Adipose tissue (tissue), 3 donors: ENCODE data around the gene RHO. TPM values are rescaled to one million over a fixed set of nuclear protein-coding genes. Genes with fewer than 3 reads are reported as not detected.

Source experiments
- H3K27ac ChIP-seq: one replicate; pipeline ENCODE4 v1.5.1; 2013; ENCODE audit warnings: low read depth, low read length
- WGBS, 3 donors: extraction: QIAGEN DNeasy Blood & Tissue Kit; methylation state at CpG; one replicate each; pipeline ENCODE4 v1.1.7; 2013; 5-methylcytosine and 5-hydroxymethylcytosine counted together
- polyA plus RNA-seq, 3 donors: library from polyadenylated mRNA; stranded (reverse); fragments of 200-250 nt; gene quantifications; one replicate each; pipeline ENCODE4 v1.2.3, GENCODE V29; 2013
- donor health status: healthy with polysubstance abuse.
- donor health status: Bipolar disorder and iron deficiency.
- donor health status: healthy.

RHO gene
- polyA plus RNA-seq, 3 donors, result not detected

DNA sequence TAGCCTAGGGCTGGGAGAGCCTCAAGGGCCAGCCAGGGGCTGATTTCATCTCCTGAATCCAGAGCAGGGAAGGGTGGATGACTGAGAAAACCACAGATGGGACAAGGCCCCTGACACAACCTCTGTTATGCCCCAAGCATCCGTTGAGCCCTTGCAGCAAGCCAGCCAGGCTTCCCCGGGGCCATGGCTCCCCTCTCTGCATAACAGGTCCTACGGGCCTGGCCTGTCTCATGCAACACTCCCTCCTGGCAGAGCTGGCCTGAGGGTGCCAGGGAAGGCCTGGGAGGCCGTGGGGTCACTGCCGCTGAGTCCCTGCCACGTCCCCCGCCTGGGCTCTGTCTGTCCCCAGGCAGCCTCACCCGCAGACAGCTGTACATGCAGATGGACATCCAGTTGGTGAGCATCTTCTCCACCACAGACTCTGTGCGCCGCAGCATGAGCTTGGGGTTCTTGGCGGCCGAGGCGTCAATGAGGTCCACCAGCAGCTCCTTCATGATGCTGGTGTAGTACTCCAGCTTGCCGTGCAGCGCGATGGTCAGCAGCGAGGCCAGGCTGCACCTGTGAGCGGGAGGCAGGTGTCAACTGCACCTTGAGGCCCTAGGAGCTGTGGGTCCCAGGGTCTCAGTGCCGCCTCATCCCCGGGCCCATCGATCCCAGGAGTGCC, 36.7 kb downstream of the RHO start:
- no peak overlapping the region for H3K27ac ChIP-seq
- 89 to 94% (median 92%) methylated on average over 21 of the region's 21 CpGs for WGBS, 3 donors

DNA sequence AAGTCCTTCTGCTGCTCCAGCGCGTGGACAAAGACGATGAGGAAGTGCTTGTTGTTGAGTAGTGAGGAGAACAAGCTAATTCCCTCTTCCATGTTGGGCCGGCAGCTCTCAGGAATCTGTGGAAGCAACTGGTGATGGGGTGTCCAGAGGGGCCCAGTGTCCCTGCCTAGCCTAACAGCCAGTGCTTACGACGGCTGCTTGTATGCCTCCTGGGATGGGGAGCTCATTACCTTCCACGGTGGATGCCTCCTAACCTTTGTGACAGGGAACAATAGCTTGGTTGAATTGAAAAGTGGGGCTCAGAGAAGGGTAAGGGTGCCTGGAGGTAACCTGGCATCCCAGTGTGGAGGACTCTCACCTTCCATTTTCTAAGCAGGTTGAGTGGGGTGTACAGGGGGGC, 37.5 kb downstream of the RHO start:
- WGBS, 3 donors, result 93 to 95% (median 93%) methylated on average over 7 of the region's 7 CpGs
- no peak overlapping the region for H3K27ac ChIP-seq

DNA sequence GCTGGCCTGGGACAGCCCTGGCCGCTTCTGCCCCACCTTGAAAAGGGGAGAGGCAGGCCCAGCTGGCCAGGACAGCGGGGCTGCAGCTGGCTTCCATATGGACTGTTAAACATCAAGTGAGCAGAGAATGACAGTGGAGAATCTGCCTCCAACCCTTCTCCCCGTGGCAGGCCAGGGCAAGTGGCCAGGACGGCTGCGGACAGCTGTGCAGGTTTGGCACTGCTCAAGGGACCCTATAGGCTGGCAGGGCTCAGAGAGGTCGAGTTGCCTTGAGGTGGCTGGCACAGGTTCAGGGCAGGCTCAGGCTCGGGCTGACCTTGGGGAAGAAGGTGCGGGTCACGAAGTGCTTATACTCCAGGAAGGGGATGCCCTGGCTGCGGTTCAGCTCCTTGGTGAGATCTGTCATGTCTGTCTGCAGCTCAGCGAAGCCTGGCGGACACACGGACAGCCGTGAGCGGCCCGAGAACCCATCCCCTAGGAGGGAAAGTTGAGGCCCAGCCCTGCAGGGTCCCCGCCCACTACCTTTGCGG, 38.8 kb downstream of the RHO start:
- 72 to 79% (median 77%) methylated on average over 18 of the region's 18 CpGs for WGBS, 3 donors
- H3K27ac ChIP-seq, result no peak overlapping the region

DNA sequence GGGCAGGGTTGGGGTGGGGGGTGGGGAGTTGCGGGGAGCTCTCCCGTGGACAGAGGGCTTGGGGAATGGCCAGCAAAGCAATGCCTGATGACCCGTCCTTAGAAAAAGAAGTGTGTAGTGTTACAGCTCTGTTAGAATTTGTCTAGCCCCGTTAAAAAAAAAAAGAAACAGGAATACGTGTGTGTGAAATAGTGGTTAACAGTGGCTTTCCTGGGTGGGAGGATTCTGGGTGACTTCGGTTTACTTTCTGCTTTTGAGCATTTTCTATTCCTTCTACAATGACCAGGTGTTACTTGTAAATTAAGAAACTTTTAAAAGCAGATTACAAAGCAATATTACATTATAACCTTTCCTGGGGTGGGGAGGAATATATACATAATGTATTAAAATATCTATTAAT, 39.5 kb downstream of the RHO start:
- H3K27ac ChIP-seq, result no peak overlapping the region
- 43 to 71% (median 48%) methylated on average over 6 of the region's 6 CpGs for WGBS, 3 donors

DNA sequence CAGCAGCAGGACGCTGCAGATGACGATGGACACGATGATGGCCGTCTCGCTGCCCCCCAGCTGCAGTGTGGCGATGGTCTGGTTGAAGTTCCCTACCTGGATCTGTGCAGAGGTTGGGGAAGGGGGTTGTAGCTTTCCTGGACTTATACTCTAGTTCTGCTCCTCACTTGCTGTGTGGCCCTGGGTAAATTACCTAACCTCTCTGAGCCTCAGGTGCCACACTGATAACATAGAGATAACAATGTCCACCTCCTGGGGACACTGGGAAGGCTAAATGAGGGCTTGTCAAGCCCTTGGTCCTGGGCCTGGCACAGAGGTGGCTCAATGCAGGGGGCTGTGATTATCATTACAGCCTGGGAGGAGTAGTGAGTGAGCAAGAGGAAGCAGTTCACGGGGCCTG, 41.4 kb downstream of the RHO start:
- WGBS, 3 donors, result 85 to 93% (median 91%) methylated on average over 7 of the region's 7 CpGs
- H3K27ac ChIP-seq, result no peak overlapping the region

DNA sequence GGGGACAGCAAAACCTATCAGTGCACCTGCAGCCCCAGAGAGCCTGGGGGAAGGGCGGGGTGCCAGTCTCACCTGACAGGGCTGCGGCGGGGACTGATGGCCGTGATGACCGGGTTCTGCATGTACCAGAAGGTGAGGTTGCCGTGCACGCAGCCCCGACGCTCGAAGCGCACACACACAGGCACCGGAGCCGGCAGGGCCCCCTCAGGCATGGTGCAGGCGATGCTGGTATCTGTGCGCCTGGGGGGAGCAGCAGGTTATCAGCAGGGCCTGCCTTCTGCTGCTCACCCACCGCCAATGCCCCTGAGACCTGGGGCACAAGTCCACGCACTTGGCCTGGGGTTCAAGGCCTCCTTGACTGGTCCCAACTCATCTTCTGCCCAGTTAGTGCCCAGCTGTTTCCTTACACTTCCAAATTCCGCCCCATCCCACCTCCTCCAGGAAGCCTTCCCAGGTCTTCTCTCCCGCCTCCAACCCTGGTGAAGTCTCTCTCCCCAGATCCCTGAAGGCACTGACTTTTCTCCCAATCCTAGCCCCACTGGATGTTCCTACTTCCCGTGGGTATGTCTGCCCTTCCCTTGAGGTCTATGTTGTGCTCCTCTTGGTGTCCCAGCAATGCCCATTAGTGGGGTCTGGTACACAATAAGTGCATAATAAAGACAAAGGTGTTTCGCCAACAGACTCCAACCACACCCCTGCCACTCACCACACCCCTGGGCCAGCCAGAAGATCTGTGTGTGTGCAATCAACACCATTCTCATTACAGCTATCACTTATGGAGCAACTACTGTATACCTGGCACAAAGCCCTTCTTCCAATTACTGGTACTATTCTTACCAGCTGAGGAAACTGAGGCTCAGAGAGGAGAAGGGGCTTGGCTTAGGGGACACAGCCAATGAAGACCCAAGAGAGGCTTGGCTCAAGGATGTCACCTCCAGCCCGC, 43.4 kb downstream of the RHO start:
- no peak overlapping the region for H3K27ac ChIP-seq
- 95 to 97% (median 96%) methylated on average over 21 to 22 of the region's 22 CpGs for WGBS, 3 donors

DNA sequence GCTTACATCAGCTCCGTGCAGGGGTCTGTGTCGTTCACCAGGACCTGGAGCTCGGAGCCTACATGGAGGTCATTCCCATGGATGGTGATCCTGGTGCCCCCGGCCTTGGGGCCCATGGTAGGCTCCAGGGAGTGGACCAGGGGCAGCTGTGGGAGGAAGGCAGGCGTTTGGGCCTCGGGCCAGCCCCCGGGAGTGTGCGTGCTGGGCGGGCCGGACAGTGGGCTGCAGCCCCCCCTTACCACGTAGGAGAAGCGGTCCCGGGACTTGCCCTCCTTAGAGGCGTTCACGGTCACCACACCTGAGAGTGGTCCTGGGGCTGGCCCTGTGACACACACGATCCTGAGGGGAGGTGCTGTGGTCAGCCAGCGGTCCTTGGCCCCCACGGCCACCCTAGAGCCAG, 44.2 kb downstream of the RHO start:
- H3K27ac ChIP-seq, result no peak overlapping the region
- WGBS, 3 donors, result 83 to 90% (median 84%) methylated on average over 18 of the region's 18 CpGs

DNA sequence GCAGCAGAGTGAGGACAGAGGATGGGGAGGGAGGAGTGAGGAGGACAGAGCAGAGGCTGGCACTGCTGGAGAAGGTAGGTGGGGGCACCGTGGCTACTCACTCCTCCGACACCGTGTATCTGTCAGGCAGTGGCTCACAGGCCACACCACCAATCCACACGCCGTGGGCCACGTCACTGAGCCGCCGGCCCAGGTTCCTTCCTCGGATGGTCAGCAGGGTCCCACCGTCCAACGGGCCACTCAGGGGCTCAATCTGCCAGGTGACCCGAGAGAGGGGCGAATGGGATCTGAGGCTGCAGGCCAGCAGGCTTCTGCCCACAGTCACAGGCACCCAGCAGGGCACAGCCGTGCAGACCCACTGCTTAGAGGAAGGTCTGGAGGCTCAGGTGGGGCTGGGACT, 45.1 kb downstream of the RHO start:
- WGBS, 3 donors, result 91 to 92% (median 91%) methylated on average over 14 of the region's 14 CpGs
- H3K27ac ChIP-seq, result no peak overlapping the region

DNA sequence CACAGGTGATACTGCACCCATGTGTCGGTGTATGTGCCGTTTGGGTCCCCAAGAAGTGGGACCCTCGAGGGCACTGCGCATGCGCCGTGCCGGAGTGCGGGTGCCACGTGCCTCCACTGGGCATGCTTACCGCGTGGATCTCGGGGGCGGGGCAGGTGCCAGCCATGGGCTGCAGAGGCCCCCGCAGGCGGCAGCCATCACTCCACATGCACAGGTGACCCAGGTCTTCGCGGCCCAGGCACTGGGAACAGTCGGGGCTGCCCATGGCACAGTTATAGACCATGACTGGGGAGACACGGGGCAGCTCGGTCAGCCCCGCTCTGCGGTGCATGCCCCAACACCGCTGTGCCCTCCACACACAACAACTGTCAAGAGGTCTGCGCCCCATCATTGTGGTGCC, 45.8 kb downstream of the RHO start:
- whole genome bisulfite sequencing, 3 donors, result 93 to 95% (median 94%) methylated on average over 24 of the region's 24 CpGs
- H3K27ac ChIP-seq, result no peak overlapping the region

DNA sequence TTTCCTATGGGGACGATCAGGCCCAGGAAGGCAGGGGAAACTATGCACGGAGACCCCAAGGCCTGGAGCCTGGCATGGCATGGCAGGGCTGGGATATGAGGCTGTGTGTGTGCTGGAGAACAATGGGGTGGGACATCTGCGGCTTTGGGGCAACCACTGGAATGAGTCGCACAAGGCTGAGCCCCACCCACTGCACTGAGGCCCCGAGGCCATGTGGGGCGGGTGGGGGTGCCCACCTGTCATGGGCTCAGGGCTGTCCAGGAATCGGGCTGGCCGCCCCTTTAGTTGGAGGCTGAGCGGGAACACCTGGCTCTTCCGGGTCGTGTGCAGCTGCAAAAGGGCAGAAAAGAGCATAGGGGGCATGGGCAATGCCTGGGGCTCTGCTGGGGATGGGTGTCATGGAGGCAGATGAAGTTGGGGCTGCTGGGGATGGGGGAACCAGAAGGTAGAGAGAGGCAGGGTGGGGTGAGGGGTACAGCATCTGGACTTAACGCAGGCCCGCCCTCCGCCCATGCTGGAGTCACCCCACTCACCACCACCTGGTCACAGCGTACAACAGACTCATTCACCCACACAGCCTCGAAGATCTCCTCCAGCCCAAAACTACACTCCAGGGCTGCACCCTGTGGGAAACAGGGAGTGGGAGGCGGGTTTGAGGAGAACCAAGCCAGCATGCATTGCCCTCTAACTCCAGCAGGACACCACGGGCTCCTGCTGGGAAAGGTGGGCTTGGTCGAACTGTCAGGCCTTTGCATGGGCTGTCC, 47.0 kb downstream of the RHO start:
- WGBS, 3 donors, result 86 to 89% (median 88%) methylated on average over 19 of the region's 19 CpGs
- no peak overlapping the region for H3K27ac ChIP-seq

DNA sequence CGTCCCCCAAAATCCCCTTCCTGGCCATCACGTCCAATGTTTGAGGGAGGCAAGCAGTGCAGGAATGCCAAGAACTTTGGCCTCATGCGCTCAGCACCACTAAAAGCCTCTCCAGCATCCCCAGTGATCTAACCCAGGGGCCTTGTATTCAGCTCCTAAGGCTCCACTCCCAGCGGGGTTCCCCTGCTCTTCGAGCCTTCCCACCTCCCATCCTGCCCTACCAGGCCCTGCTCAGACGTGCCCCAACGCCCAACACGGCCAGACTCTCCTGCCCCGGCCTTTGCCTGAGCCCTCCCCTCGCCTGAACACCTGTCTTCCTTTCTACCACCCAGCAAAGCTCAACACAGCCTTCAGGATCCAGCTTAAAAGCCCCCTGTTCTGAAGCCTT, 47.6 kb downstream of the RHO start:
- H3K27ac ChIP-seq, result no peak overlapping the region

DNA sequence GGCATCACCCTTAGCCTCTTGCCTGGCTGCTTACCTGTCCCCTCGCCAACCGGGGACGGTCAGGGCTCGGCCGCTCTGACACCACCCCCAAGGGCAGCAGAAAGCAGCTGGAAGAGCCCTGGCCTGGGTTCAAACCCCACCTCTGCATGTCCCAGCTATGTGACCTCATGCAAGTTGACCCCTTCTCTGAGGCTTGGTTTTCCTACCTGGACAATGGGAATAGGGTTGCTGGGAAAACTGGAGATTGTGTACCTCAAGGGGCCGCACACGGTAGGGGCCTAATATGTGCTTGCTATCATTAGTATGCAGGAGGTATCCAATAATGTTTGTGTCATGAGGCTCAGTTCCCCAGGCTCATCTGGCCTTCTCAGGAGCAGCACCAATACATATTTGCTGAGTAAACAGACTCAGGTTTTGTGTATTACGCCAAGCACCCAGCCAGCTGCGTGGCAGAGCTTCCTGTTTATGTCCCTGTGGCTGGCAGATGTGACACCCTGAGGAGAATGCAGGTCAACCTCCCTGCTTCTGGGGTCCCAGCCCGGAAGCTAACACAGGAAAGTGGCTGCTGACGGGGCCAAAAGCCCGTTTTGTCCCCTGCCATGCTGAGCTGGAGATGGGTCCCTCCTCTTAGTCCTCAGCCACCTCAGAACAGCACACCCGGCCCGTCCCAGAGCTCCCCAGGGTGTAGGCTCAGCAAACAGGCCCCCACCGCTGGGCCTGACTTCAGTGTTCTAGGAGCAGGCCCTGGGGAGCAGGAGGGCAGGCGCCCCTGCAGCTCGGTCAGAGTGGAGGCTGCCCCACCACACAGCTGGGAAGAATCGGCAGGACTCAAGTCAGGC, 48.3 kb downstream of the RHO start:
- 47 to 61% (median 50%) methylated on average over 18 of the region's 18 CpGs for WGBS, 3 donors
- H3K27ac ChIP-seq, result no peak overlapping the region

More for the DNA sequence above, 47.6 kb downstream of the RHO start:
- whole genome bisulfite sequencing, 3 donors, result 85 to 89% (median 89%) methylated on average over 10 of the region's 10 CpGs

DNA sequence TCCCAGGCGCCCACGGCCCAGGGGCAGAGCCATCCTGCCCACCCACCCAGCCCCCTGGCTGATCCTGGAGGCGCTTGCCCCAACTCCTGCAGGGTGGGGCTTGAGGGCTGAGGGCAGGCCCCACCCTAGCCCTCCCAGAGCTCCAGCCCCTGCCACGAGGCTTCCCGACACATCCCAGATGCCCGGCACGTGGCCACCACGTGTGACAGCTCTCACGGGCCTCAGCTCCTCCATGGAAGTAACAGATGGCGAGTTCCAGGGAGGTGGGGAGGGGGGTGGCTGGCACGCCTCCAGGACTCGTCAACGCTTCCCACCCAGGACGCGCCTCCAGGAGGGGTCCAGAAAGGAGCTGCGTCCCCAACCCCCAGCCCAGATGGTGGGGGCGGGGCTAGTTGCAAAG, 48.9 kb downstream of the RHO start:
- WGBS, 3 donors, result 34 to 45% (median 36%) methylated on average over 17 of the region's 17 CpGs
- H3K27ac ChIP-seq, result no peak overlapping the region

DNA sequence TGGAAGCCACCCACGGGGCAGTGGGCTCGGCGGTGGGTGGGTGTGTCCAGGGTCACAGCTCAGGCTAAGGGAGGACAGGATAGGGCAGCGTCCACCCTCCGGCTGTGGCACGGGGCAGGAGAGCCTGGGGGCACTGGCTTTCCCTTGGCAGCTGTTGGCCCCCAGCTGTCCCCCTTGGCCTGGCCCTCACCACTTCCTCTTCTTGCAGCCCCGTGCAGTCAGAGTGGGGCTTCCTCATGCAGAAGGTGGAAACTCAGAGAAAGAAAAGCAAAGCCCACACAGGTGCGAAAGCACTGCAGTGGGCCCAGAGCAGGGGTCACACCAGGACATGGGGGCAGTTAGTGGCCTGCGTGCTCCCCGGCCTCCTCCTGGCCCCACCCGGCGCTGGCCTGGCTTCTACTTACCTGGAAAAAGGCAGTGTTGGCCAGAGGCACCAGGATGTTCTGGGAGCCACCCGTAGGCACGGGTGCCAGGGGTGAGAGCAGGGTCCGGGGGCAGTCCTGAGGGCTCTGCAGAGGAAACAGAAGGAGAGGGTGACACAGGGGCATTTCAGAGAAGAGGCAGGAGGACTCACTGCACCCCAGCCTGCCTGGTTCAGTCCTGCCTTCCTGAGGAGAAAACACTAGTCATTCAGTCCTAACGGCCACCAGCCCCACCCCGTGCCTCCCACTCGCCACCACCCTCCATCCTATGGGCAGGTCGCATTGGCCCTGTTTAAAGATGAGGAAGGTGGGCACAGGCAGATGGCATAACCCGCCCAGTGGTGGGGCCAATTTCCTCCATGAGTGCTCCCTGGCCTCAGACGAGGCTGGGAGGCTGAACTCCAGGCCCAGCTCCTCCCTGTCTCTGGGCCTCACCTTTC, 49.7 kb downstream of the RHO start:
- WGBS, 3 donors, result 47 to 75% (median 56%) methylated on average over 19 to 21 of the region's 21 CpGs
- H3K27ac ChIP-seq, result no peak overlapping the region

DNA sequence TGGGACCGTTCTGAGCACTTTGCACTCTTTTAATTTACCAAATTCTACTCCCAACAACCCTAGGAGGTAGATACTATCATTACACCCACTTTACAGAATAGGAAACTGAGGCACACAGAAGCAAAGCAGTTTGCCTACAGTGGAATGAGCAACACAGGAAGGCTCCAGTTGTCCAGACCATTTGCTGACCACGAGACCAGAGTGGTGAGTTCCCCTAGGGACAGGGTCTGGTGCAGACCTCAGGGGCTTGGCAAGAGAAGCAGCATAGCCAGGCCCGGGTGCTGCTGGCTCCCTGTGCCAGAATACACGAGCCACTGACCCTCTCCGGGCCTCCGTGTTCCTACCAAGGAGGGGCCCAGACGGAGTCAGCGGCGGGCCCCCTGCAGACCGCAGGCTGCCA, 51.6 kb downstream of the RHO start:
- WGBS, 3 donors, result 85 to 88% (median 88%) methylated on average over 9 to 10 of the region's 10 CpGs
- no peak overlapping the region for H3K27ac ChIP-seq

DNA sequence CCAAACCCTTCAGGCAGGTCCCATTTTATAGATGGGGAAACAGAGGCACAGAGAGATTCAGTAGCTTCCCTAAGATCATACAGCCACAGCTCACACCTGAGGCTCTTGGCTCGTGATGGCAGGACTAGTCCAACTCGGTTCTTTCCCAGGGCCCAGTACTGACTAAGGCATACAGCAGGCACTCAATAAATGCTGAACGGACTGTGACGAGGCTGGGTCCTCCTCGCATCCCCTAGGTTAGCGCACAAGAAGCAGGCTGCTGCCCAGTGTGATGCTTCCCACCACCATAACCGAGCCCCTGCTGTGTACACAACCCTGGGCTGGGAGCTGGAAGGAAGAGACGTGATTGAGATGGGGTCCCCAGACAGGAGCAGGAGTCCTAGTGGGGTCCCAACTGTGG, 53.2 kb downstream of the RHO start:
- no peak overlapping the region for H3K27ac ChIP-seq
- WGBS, 3 donors, result 87 to 94% (median 94%) methylated on average over 8 of the region's 8 CpGs

DNA sequence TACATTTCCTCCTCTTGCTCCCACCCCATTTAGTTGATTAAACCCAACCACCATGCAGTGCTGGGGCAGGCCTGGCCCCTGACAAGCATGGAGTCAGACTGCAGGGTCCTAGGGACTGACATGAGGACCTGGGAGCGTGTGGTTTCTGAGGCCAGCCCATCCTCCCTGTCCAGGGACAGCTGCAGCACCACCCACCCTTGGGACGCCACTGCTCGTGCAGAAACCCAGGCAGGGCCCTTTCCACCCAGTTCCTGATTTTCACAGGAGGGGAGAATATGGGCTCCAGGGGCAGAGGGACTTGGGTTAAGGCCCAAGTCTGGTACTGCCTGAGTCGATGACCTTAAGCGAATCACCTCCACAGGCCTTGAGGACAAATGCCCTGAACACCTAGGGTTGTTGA, 54.4 kb downstream of the RHO start:
- WGBS, 3 donors, result 65 to 92% (median 77%) methylated on average over 5 of the region's 5 CpGs
- H3K27ac ChIP-seq, result no peak overlapping the region
